ENCODE data around the gene CFAP77. TPM values are rescaled to one million over a fixed set of nuclear protein-coding genes. Genes with fewer than 3 reads are reported as not detected.

CFAP77 gene
- total and polyA plus RNA-seq, 10 of the 15 experiments (the other 5 are each of a cell fraction or from before 2014, with no cell fraction given) = 0.33 TPM; not detected in 9

DNA sequence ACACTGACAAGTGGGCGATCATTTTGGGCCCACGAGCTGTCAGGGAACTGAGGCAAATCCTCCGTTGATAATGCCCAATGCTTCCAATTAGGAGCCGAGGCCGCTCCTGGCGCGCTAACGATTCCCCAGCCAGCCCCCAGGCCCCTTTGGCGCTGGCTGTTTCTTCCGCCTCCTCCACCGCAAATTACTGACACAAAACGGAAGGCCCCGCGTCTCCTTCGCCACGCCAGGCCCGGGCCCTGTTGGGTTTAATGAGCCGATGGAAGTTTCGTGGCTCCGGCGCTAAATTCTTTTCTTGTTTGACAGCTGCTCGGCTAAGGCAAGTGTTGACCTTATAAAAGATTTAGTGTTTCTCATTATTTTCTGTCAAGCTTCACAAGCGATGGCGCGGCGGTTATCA is 146.7 kb downstream of the CFAP77 start (continued):
- TF ChIP-seq, protein P1, sequence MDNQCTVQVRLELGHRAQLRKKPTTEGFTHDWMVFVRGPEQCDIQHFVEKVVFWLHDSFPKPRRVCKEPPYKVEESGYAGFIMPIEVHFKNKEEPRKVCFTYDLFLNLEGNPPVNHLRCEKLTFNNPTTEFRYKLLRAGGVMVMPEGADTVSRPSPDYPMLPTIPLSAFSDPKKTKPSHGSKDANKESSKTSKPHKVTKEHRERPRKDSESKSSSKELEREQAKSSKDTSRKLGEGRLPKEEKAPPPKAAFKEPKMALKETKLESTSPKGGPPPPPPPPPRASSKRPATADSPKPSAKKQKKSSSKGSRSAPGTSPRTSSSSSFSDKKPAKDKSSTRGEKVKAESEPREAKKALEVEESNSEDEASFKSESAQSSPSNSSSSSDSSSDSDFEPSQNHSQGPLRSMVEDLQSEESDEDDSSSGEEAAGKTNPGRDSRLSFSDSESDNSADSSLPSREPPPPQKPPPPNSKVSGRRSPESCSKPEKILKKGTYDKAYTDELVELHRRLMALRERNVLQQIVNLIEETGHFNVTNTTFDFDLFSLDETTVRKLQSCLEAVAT (IDR thresholded peaks at IDR 0.05) = no peak

DNA sequence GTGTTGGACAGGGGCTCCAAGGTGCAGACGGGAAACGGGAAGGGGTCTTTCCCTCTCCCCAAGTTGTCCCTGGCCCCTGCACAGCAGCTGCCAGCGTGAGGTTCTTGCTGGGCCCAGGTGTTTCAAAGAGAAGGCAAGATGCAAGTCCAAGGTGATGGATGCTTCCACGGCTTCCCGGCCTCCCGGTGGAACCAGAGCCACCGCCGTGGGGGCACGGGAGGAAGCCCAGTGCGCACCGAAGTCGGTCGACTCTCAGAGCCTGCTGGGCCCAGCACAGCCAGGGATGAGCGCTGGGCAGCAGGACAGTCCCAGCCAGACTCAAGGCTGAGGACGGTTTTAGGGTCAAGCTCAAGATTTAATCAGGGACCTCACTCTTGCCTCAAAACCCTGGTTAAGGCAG is 147.1 kb downstream of the CFAP77 start:
- 32% methylated on average over 15 of the region's 15 CpGs for WGBS (ENCODE audit: insufficient coverage, insufficient replicate concordance, low lambda C conversion rate, missing lambda C conversion rate)
- Histone ChIP-seq H3K4me2 (ENCODE audit: control insufficient read depth, insufficient read depth) (no peak overlapping the region), H3K27me3 (replicated peaks in 1 of 2; ENCODE audit: control insufficient read depth in 2 of 2, insufficient read depth in 2 of 2, low read length in 1 of 2) (no peaks in the 10 kb centered on the region; a peak in 1 of 4 replicates), H3K4me3 (no peak overlapping the region), H3K9ac (ENCODE audit: control insufficient read depth, insufficient read depth, low read length) (no peak overlapping the region), H3K79me2 (ENCODE audit: control insufficient read depth, insufficient read depth, low read length) (no peaks in the 10 kb centered on the region), H4K20me1 (ENCODE audit: control insufficient read depth, insufficient read depth) (no peaks in the 10 kb centered on the region), H2AFZ (ENCODE audit: control insufficient read depth, low read depth, low read length) (no peak overlapping the region), H3K27ac (ENCODE audit: control insufficient read depth, insufficient read depth) (no peak overlapping the region), H3K9me3 (replicated peaks; ENCODE audit: control insufficient read depth, insufficient read depth, low read length) (no peaks in the 10 kb centered on the region), H3K36me3 (ENCODE audit: control insufficient read depth in 2 of 2, insufficient read depth in 2 of 2, low read length in 1 of 2) (no peaks in the 10 kb centered on the region), H3K4me1 (ENCODE audit: control insufficient read depth, insufficient read depth, low read length) (no peaks in the 10 kb centered on the region)
- ChIA-PET SMC1A (ENCODE audit: uncharacterized antibody, unreplicated experiment) (no interaction called here), RAD21 (ENCODE audit: unreplicated experiment) (no interaction called here), CTCF (no interaction called here), POLR2A (no interaction called here)
- in situ Hi-C loops (cut with MboI) = no loop called here
- FAIRE-seq (no peak), DNase-seq (ENCODE audit: low read depth, low spot score) (no peak), ATAC-seq (no peak)
- TF ChIP-seq TBL1XR1 (IDR thresholded peaks at IDR 0.05; ENCODE audit: low read depth, low read length) (no peak), ZNF622 (IDR thresholded peaks at IDR 0.05) (no peak), ZNF24 (IDR thresholded peaks at IDR 0.05) (no peak), KAT2A (conservative IDR thresholded peaks at IDR 0.05; ENCODE audit: control insufficient read depth, low read depth, low read length) (no peak), TCF3 (IDR thresholded peaks at IDR 0.05; ENCODE audit: borderline replicate concordance, insufficient read depth, low read depth, low read length) (no peak), ZNF207 (IDR thresholded peaks at IDR 0.05; ENCODE audit: borderline replicate concordance) (no peak), EP300 (IDR thresholded peaks at IDR 0.05; ENCODE audit: borderline replicate concordance in 1 of 2, control insufficient read depth in 1 of 2, low read depth in 2 of 2, low read length in 2 of 2) (no peak), CREB1 (IDR thresholded peaks at IDR 0.05; ENCODE audit: low read depth) (no peak), CHD4 (IDR thresholded peaks at IDR 0.05) (no peak), NR2C1 (IDR thresholded peaks at IDR 0.05) (no peak), PAX5 (IDR thresholded peaks at IDR 0.05; ENCODE audit: borderline replicate concordance, low read depth, low read length) (no peak)
- TF ChIP-seq, protein P2, sequence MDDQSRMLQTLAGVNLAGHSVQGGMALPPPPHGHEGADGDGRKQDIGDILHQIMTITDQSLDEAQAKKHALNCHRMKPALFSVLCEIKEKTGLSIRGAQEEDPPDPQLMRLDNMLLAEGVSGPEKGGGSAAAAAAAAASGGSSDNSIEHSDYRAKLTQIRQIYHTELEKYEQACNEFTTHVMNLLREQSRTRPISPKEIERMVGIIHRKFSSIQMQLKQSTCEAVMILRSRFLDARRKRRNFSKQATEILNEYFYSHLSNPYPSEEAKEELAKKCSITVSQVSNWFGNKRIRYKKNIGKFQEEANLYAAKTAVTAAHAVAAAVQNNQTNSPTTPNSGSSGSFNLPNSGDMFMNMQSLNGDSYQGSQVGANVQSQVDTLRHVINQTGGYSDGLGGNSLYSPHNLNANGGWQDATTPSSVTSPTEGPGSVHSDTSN (IDR thresholded peaks at IDR 0.05; ENCODE audit: insufficient replicate concordance, low read depth, low read length) = no peak
- TF ChIP-seq, protein P3, sequence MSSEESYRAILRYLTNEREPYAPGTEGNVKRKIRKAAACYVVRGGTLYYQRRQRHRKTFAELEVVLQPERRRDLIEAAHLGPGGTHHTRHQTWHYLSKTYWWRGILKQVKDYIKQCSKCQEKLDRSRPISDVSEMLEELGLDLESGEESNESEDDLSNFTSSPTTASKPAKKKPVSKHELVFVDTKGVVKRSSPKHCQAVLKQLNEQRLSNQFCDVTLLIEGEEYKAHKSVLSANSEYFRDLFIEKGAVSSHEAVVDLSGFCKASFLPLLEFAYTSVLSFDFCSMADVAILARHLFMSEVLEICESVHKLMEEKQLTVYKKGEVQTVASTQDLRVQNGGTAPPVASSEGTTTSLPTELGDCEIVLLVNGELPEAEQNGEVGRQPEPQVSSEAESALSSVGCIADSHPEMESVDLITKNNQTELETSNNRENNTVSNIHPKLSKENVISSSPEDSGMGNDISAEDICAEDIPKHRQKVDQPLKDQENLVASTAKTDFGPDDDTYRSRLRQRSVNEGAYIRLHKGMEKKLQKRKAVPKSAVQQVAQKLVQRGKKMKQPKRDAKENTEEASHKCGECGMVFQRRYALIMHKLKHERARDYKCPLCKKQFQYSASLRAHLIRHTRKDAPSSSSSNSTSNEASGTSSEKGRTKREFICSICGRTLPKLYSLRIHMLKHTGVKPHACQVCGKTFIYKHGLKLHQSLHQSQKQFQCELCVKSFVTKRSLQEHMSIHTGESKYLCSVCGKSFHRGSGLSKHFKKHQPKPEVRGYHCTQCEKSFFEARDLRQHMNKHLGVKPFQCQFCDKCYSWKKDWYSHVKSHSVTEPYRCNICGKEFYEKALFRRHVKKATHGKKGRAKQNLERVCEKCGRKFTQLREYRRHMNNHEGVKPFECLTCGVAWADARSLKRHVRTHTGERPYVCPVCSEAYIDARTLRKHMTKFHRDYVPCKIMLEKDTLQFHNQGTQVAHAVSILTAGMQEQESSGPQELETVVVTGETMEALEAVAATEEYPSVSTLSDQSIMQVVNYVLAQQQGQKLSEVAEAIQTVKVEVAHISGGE (CRISPR knock-in tag; IDR thresholded peaks at IDR 0.05) = no peak
- TF ChIP-seq, protein P4, sequence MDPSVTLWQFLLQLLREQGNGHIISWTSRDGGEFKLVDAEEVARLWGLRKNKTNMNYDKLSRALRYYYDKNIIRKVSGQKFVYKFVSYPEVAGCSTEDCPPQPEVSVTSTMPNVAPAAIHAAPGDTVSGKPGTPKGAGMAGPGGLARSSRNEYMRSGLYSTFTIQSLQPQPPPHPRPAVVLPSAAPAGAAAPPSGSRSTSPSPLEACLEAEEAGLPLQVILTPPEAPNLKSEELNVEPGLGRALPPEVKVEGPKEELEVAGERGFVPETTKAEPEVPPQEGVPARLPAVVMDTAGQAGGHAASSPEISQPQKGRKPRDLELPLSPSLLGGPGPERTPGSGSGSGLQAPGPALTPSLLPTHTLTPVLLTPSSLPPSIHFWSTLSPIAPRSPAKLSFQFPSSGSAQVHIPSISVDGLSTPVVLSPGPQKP (IDR thresholded peaks at IDR 0.05; ENCODE audit: low read depth, low read length) = no peak
- intact Hi-C loops (cut with micrococcal nuclease; ENCODE audit: unreplicated experiment) = no loop called here
- BruUV-seq (replicated peaks) = no TSS peak
